ENCODE measurements around the gene MGMT. TPM values are rescaled to one million over a fixed set of nuclear protein-coding genes. Genes with fewer than 3 reads are reported as not detected.

The MGMT gene
- total RNA-seq, 1 experiment from 2014 or later = 11.5 TPM

- no peak for TF ChIP-seq POLR2AphosphoS5 (IDR thresholded peaks at IDR 0.05; ENCODE audit: low read depth, low read length)
- no peaks in the 10 kb centered on the region for H3K36me3 ChIP-seq (ENCODE audit: control insufficient read depth in 1 of 2, insufficient read depth in 2 of 2, low read length in 2 of 2)
- H3K79me2 ChIP-seq (ENCODE audit: insufficient read depth, low read length) = no peaks in the 10 kb centered on the region
- BruUV-seq (replicated peaks) = no TSS peak
- no peaks in the 10 kb centered on the region for H4K20me1 ChIP-seq (ENCODE audit: insufficient read depth)
- H3K9me3 ChIP-seq (ENCODE audit: control insufficient read depth in 1 of 2, insufficient read depth in 1 of 2, low read depth in 1 of 2, low read length in 2 of 2) = no peaks in the 10 kb centered on the region
- ChIA-PET RAD21 (ENCODE audit: low non-redundant PET in 1 of 2, low total read pairs in 2 of 2, uncharacterized antibody in 2 of 2, unreplicated experiment in 2 of 2) (no interaction called here), CTCF (no interaction called here), POLR2A (no interaction called here)
- no peak overlapping the region for H3K27ac ChIP-seq (ENCODE audit: low read depth, low read length)
- no peak for ATAC-seq
- intact Hi-C loops (cut with micrococcal nuclease) = no loop called here
- H3K27me3 ChIP-seq (ENCODE audit: insufficient read depth, low read length) = no peaks in the 10 kb centered on the region
- no peaks in the 10 kb centered on the region for H3K4me1 ChIP-seq (ENCODE audit: control insufficient read depth in 1 of 2, insufficient read depth in 2 of 2, low read length in 2 of 2)
- H3K4me2 ChIP-seq (ENCODE audit: low read length) = no peak overlapping the region
- no peak overlapping the region for H2AFZ ChIP-seq (ENCODE audit: low read depth, low read length, poor library complexity, severe bottlenecking)
- no peak overlapping the region for H3K4me3 ChIP-seq (replicated peaks in 1 of 2; ENCODE audit: low read depth in 1 of 2, low read length in 2 of 2)
- DNase-seq (ENCODE audit: low read depth, low spot score) = no peak
- no peaks in the 10 kb centered on the region for H3K9me2 ChIP-seq (ENCODE audit: insufficient read depth)
- H3K9ac ChIP-seq (ENCODE audit: low read length) = no peak overlapping the region
Measured at GRCh38 chr10:129809841-129810240, 342.8 kb downstream of the MGMT start.

DNA sequence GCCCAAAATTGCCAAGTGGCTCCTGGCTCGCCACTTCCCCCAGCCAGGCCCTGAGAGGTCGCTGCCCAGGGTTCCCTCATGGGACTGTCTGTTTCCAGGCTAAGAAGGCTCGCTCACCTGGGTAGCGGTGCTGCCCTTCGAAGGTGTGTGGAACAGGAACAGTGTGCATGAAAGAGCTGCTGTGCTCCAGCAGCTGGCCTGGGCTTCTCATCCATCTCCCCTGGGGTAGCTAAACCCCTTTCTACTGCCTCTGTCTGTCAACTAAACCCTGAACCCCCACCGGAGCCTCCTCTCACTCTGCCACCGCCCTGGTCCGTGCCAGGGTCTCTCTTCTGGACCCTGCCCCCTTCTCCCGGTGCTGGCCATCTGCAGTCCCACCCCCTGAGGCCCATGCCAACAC lies 344.2 kb downstream of the MGMT start:
- no peaks in the 10 kb centered on the region for H3K36me3 ChIP-seq (ENCODE audit: control insufficient read depth in 1 of 2, insufficient read depth in 2 of 2, low read length in 2 of 2)
- intact Hi-C loops (cut with micrococcal nuclease) = no loop called here
- DNase-seq (ENCODE audit: low read depth, low spot score) = no peak
- H2AFZ ChIP-seq (ENCODE audit: low read depth, low read length, poor library complexity, severe bottlenecking) = no peak overlapping the region
- TF ChIP-seq SIN3A (IDR thresholded peaks at IDR 0.05; ENCODE audit: low read depth) (no peak), CEBPB (IDR thresholded peaks at IDR 0.05; ENCODE audit: low read depth) (no peak)
- no peaks in the 10 kb centered on the region for H3K79me2 ChIP-seq (ENCODE audit: insufficient read depth, low read length)
- no TSS peak for BruUV-seq (replicated peaks)
- H3K9me2 ChIP-seq (ENCODE audit: insufficient read depth) = no peaks in the 10 kb centered on the region
- H3K27me3 ChIP-seq (ENCODE audit: insufficient read depth, low read length) = no peaks in the 10 kb centered on the region
- H4K20me1 ChIP-seq (ENCODE audit: insufficient read depth) = no peaks in the 10 kb centered on the region
- ATAC-seq = no peak
- H3K4me1 ChIP-seq (ENCODE audit: control insufficient read depth in 1 of 2, insufficient read depth in 2 of 2, low read length in 2 of 2) = no peaks in the 10 kb centered on the region
- CTCF ChIA-PET = no interaction called here
- POLR2A ChIA-PET = no interaction called here
- no peak overlapping the region for H3K4me2 ChIP-seq (ENCODE audit: low read length)
- H3K9me3 ChIP-seq (ENCODE audit: control insufficient read depth in 1 of 2, insufficient read depth in 1 of 2, low read depth in 1 of 2, low read length in 2 of 2) = no peaks in the 10 kb centered on the region
- RAD21 ChIA-PET (ENCODE audit: low non-redundant PET in 1 of 2, low total read pairs in 2 of 2, uncharacterized antibody in 2 of 2, unreplicated experiment in 2 of 2) = no interaction called here
- no peak overlapping the region for H3K9ac ChIP-seq (ENCODE audit: low read length)
- no peak overlapping the region for H3K4me3 ChIP-seq (replicated peaks in 1 of 2; ENCODE audit: low read depth in 1 of 2, low read length in 2 of 2)
- H3K27ac ChIP-seq (ENCODE audit: low read depth, low read length) = no peak overlapping the region

DNA sequence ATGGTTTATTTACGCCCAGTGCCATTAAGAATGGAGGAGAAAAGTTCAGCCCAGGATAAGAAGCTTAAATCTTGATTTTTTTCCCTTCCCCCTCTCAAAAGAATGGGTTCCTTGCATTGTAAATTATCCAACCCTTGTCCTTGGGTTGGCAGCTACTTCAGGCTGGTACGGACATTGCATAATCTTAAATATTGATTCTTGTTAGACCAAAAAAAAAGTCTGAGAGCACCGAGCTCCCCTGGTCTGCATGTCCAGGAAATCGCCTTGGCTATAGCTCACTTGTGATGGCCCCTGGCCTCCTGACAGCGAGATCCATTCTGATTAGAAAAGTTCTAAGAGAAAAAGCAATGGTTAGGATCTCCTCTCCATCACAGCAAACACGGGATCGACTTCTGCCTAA lies 345.4 kb downstream of the MGMT start:
- Histone ChIP-seq H3K4me1 (ENCODE audit: control insufficient read depth in 1 of 2, insufficient read depth in 2 of 2, low read length in 2 of 2) (no peaks in the 10 kb centered on the region), H4K20me1 (ENCODE audit: insufficient read depth) (no peaks in the 10 kb centered on the region), H2AFZ (ENCODE audit: low read depth, low read length, poor library complexity, severe bottlenecking) (no peak overlapping the region), H3K9me2 (ENCODE audit: insufficient read depth) (no peaks in the 10 kb centered on the region), H3K9ac (ENCODE audit: low read length) (no peak overlapping the region), H3K9me3 (ENCODE audit: control insufficient read depth in 1 of 2, insufficient read depth in 1 of 2, low read depth in 1 of 2, low read length in 2 of 2) (no peaks in the 10 kb centered on the region), H3K79me2 (ENCODE audit: insufficient read depth, low read length) (no peaks in the 10 kb centered on the region), H3K36me3 (ENCODE audit: control insufficient read depth in 1 of 2, insufficient read depth in 2 of 2, low read length in 2 of 2) (no peaks in the 10 kb centered on the region), H3K27me3 (ENCODE audit: insufficient read depth, low read length) (no peaks in the 10 kb centered on the region), H3K4me3 (replicated peaks in 1 of 2; ENCODE audit: low read depth in 1 of 2, low read length in 2 of 2) (no peak overlapping the region), H3K27ac (ENCODE audit: low read depth, low read length) (no peak overlapping the region), H3K4me2 (ENCODE audit: low read length) (no peak overlapping the region)
- no TSS peak for BruUV-seq (replicated peaks)
- DNase-seq (ENCODE audit: low read depth, low spot score) = no peak
- no peak for ATAC-seq
- ChIA-PET RAD21 (ENCODE audit: low non-redundant PET in 1 of 2, low total read pairs in 2 of 2, uncharacterized antibody in 2 of 2, unreplicated experiment in 2 of 2) (no interaction called here), POLR2A (no interaction called here), CTCF (no interaction called here)
- TF ChIP-seq EZH2phosphoT487 (IDR thresholded peaks at IDR 0.05; ENCODE audit: borderline replicate concordance) = no peak
- no peak for TF ChIP-seq ZBTB33 (IDR thresholded peaks at IDR 0.05; ENCODE audit: extremely low read depth, insufficient replicate concordance, low read length)
- TF ChIP-seq, protein P1, sequence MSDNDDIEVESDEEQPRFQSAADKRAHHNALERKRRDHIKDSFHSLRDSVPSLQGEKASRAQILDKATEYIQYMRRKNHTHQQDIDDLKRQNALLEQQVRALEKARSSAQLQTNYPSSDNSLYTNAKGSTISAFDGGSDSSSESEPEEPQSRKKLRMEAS (IDR thresholded peaks at IDR 0.05) = no peak
- no peak for TF ChIP-seq SRF (IDR thresholded peaks at IDR 0.05; ENCODE audit: low read depth)
- intact Hi-C loops (cut with micrococcal nuclease) = no loop called here
